Smooth muscle cell (in vitro differentiated cells): ENCODE results near the gene MAP1LC3C. TPM values are rescaled to one million over a fixed set of nuclear protein-coding genes. Genes with fewer than 3 reads are reported as not detected.
"Not testable (repeated sequence)": the region's sequence is repeated elsewhere in the genome, so short reads cannot be mapped to it uniquely, and the experiment has no call there.

Experiments used
- DNase-seq: peaks from one replicate; lab custom pipeline; 2025; ENCODE audit not compliant: unreplicated experiment; lab: John Stamatoyannopoulos, UW
- H2AFZ ChIP-seq: fragments of 200-600 bp; sonication (generic); 2 replicates; pipeline ENCODE4 v1.6.0; 2016; ENCODE audit warnings: antibody characterized with exemption, low read depth, mild to moderate bottlenecking
- H3F3A ChIP-seq: fragments of 200-600 bp; sonication (generic); 2 replicates; pipeline ENCODE4 v1.6.0; 2017; ENCODE audit warnings: antibody characterized with exemption, low read depth
- H3K27ac ChIP-seq: fragments of 200-600 bp; sonication (generic); 2 replicates; pipeline ENCODE4 v1.5.1; 2016; ENCODE audit warnings: low read depth, mild to moderate bottlenecking
- H3K27me3 ChIP-seq: fragments of 200-600 bp; sonication (generic); 2 replicates; pipeline ENCODE4 v1.6.1; 2016; ENCODE audit warnings: low read depth, mild to moderate bottlenecking
- H3K36me3 ChIP-seq: fragments of 200-600 bp; sonication (generic); 2 replicates; pipeline ENCODE4 v1.5.1; 2016; ENCODE audit warnings: low read depth
- H3K4me1 ChIP-seq: fragments of 200-600 bp; sonication (generic); 2 replicates; pipeline ENCODE4 v1.5.1; 2016; ENCODE audit warnings: low read depth
- H3K4me2 ChIP-seq: fragments of 200-600 bp; sonication (generic); 2 replicates; pipeline ENCODE4 v1.6.0; 2016; ENCODE audit warnings: mild to moderate bottlenecking
- H3K4me3 ChIP-seq: fragments of 200-600 bp; sonication (generic); 2 replicates; pipeline ENCODE4 v1.5.1; 2016; ENCODE audit warnings: mild to moderate bottlenecking
- H3K79me2 ChIP-seq: fragments of 200-600 bp; sonication (generic); 2 replicates; pipeline ENCODE4 v1.6.0; 2016; ENCODE audit warnings: low read depth, mild to moderate bottlenecking
- H3K9ac ChIP-seq: fragments of 200-600 bp; sonication (generic); 2 replicates; pipeline ENCODE4 v1.6.0; 2016; ENCODE audit warnings: low read depth
- H3K9me3 ChIP-seq: fragments of 200-600 bp; sonication (generic); replicated peaks from 2 replicates; pipeline ENCODE4 v1.5.1; 2016; ENCODE audit warnings: low read depth
- H4K20me1 ChIP-seq: fragments of 200-600 bp; sonication (generic); 2 replicates; pipeline ENCODE4 v1.6.0; 2016; ENCODE audit warnings: low read depth
- WGBS: methylation state at CpG from one replicate; pipeline ENCODE4 v1.1.7; 2016; ENCODE audit warnings: low lambda C conversion rate; 5-methylcytosine and 5-hydroxymethylcytosine counted together
- polyA plus RNA-seq: library from polyadenylated mRNA; unstranded; fragments of >200 nt; fragmentation: Nextera tagmentation; extraction: Ambion mirVana; gene quantifications from 2 replicates; pipeline ENCODE4 v1.2.1, GENCODE V29; 2016
- total RNA-seq: library from RNA; depleted of rRNA; stranded (reverse); fragments of >200 nt; gene quantifications from 2 replicates; pipeline ENCODE4 v1.2.3, GENCODE V29; 2014
- TF ChIP-seq, protein P1 (sequence below): fragments of 200-600 bp; sonication (generic); IDR thresholded peaks from 2 replicates; pipeline ENCODE4 v1.5.1; 2017; ENCODE audit warnings: borderline replicate concordance, mild to moderate bottlenecking, antibody characterized with exemption; ENCODE audit not compliant: insufficient read depth, poor library complexity, severe bottlenecking

The MAP1LC3C gene
- total and polyA plus RNA-seq, 2 experiments from 2014 or later = 0.48 TPM; not detected in 1

DNA sequence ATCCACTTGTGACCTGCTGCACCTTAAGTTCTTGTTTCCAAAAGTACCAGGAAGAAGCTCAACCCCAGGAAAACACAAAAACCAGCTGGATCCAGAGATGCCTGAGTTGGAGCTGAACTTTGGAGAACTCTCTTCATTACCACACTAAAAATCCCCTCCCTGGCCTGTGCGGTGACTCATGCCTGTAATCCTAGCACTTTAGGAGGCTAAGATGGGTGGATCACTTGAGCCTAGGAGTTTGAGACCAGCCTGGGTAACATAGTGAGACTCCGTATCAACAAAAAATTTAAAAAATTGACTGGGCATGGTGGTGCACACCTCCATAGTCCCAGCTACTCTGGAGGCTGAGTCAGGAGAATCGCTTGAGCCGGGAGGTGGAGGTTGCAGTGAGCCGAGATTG lies 6.2 kb downstream of the MAP1LC3C start:
- Histone ChIP-seq H3K9me3 (no peaks in the 10 kb centered on the region), H3F3A (no peaks in the 10 kb centered on the region), H3K9ac (no peak overlapping the region), H3K36me3 (no peaks in the 10 kb centered on the region), H2AFZ (no peak overlapping the region), H3K4me3 (no peak overlapping the region), H3K27ac (no peak overlapping the region), H3K4me2 (no peak overlapping the region), H3K79me2 (no peaks in the 10 kb centered on the region), H3K27me3 (no peaks in the 10 kb centered on the region), H3K4me1 (no peaks in the 10 kb centered on the region), H4K20me1 (no peaks in the 10 kb centered on the region)
- TF ChIP-seq, protein P1, sequence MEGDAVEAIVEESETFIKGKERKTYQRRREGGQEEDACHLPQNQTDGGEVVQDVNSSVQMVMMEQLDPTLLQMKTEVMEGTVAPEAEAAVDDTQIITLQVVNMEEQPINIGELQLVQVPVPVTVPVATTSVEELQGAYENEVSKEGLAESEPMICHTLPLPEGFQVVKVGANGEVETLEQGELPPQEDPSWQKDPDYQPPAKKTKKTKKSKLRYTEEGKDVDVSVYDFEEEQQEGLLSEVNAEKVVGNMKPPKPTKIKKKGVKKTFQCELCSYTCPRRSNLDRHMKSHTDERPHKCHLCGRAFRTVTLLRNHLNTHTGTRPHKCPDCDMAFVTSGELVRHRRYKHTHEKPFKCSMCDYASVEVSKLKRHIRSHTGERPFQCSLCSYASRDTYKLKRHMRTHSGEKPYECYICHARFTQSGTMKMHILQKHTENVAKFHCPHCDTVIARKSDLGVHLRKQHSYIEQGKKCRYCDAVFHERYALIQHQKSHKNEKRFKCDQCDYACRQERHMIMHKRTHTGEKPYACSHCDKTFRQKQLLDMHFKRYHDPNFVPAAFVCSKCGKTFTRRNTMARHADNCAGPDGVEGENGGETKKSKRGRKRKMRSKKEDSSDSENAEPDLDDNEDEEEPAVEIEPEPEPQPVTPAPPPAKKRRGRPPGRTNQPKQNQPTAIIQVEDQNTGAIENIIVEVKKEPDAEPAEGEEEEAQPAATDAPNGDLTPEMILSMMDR = no peak
- WGBS = 54% methylated on average over 5 of the region's 5 CpGs
- DNase-seq = no peak

DNA sequence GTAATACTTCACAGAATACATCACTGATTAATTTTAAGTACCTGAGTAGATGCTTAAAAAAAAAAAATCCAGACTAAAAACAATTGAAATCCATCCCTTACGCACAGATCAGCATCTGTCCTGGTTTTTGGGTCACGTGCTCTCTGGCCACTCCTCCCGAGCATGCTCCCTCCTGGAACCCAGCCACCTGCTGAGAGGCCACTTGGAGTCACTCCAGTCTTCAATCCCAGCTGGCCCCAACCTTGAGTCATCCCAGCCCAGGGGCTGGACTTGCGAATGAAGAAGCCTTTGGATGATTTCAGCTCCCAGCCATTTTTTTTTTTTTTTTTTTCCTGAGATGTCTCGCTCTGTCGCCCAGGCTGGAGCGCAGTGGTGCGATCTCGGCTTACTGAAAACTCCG lies 8.9 kb downstream of the MAP1LC3C start:
- no peak overlapping the region for H3K9ac ChIP-seq
- H3K27me3 ChIP-seq = no peaks in the 10 kb centered on the region
- no peak overlapping the region for H3K27ac ChIP-seq
- H3K9me3 ChIP-seq = no peaks in the 10 kb centered on the region
- no peaks in the 10 kb centered on the region for H3K79me2 ChIP-seq
- H3K4me2 ChIP-seq = no peak overlapping the region
- no peaks in the 10 kb centered on the region for H3K36me3 ChIP-seq
- no peaks in the 10 kb centered on the region for H4K20me1 ChIP-seq
- TF ChIP-seq, protein P1 = no peak
- no peak overlapping the region for H3K4me3 ChIP-seq
- no peak for DNase-seq
- no peaks in the 10 kb centered on the region for H3K4me1 ChIP-seq
- no peak overlapping the region for H2AFZ ChIP-seq
- WGBS = 70% methylated on average over 10 of the region's 10 CpGs
- H3F3A ChIP-seq = no peaks in the 10 kb centered on the region

DNA sequence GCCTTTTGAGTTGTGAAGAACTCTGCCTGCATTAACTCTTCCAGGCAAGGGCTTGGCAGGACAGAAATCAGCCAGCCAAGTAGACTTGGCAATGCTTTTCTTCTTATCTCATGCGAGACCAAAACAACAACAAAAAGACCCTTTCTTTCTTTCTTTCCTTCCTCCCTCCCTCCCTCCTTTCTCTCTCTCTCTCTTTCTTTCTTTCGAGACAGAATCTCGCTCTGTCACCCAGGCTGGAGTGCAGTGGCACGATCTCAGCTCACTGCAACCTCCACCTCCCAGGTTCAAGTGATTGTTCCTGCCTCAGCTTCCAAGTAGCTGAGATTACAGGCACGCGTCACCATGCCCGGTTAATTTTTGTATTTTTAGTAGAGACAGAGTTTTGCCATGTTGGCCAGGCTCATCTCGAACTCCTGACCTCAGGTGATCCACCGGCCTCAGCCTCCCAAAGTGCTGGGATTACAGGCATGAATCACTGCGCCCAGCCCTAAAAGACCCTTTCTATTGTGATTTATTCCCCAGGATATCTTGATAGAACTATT lies 10.4 kb downstream of the MAP1LC3C start:
- H3K27me3 ChIP-seq, H3K79me2 ChIP-seq, H3K36me3 ChIP-seq, H3K9me3 ChIP-seq, H3K4me3 ChIP-seq, H3K9ac ChIP-seq, H4K20me1 ChIP-seq, H3K27ac ChIP-seq, H3K4me2 ChIP-seq, DNase-seq, H3F3A ChIP-seq, H2AFZ ChIP-seq, H3K4me1 ChIP-seq: not testable (repeated sequence)
- 82% methylated on average over 10 of the region's 10 CpGs for WGBS

DNA sequence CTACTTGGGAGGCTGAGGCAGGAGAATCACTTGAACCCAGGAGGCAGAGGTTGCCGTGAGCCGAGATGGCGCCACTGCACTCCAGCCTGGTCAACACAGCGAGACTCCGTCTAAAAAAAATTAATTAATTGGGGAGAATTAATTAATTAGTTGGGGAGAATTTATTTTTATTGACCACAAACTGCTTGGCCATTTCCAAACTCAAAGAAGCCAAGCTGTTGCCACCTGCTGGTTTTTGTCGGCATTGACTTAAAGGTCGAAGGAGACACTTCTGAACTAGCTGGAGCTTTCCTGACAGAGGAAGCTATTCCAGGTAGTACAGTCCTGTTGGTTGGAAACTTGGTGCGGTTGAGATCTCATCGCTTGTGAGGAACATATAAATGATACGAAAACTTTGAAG lies 13.1 kb downstream of the MAP1LC3C start:
- no peaks in the 10 kb centered on the region for H3K27me3 ChIP-seq
- H3K9ac ChIP-seq = no peak overlapping the region
- DNase-seq = no peak
- no peaks in the 10 kb centered on the region for H4K20me1 ChIP-seq
- no peaks in the 10 kb centered on the region for H3K36me3 ChIP-seq
- H3K4me2 ChIP-seq = no peak overlapping the region
- H2AFZ ChIP-seq = no peak overlapping the region
- H3K9me3 ChIP-seq = no peaks in the 10 kb centered on the region
- TF ChIP-seq, protein P1 = peak; percentile 41
- H3K27ac ChIP-seq = no peak overlapping the region
- no peak overlapping the region for H3K4me3 ChIP-seq
- no peaks in the 10 kb centered on the region for H3K4me1 ChIP-seq
- no peaks in the 10 kb centered on the region for H3F3A ChIP-seq
- H3K79me2 ChIP-seq = no peaks in the 10 kb centered on the region
- WGBS = 76% methylated on average over 10 of the region's 10 CpGs
